ENCODE results near the gene HOXB7. TPM values are rescaled to one million over a fixed set of nuclear protein-coding genes. Genes with fewer than 3 reads are reported as not detected.

The HOXB7 gene
- total RNA-seq, 2 experiments from 2014 or later, result 9.2 to 16.3 TPM

GRCh38 chr17:48605409-48605919 lies 5.4 kb downstream of the HOXB7 start:
- DNase-seq (ENCODE audit: low spot score), result no peak
- Histone ChIP-seq H3K9me2 (ENCODE audit: insufficient read depth, low read length) (no peaks in the 10 kb centered on the region), H3K4me1 (ENCODE audit: insufficient read depth, low read length, poor library complexity, severe bottlenecking) (peaks cover 15% of the 10 kb centered on the region), H2AFZ (ENCODE audit: low read length) (no peak overlapping the region), H3K4me3 (ENCODE audit: low read depth, low read length, poor library complexity, severe bottlenecking) (no peak overlapping the region), H3K36me3 (ENCODE audit: insufficient read depth, low read length) (no peaks in the 10 kb centered on the region), H3K79me2 (ENCODE audit: insufficient read depth, low read depth, low read length) (no peaks in the 10 kb centered on the region), H3K27ac (ENCODE audit: low read depth, low read length, poor library complexity, severe bottlenecking) (no peak overlapping the region), H3K9me3 (ENCODE audit: low read length) (no peaks in the 10 kb centered on the region), H3K4me2 (ENCODE audit: low read length) (no peak overlapping the region), H4K20me1 (ENCODE audit: insufficient read depth, low read length) (no peaks in the 10 kb centered on the region)
- ChIA-PET POLR2A (no interaction called here), CTCF (ENCODE audit: unreplicated experiment) (no interaction called here)
- BruUV-seq (replicated peaks), result no TSS peak
- TF ChIP-seq, protein P1, sequence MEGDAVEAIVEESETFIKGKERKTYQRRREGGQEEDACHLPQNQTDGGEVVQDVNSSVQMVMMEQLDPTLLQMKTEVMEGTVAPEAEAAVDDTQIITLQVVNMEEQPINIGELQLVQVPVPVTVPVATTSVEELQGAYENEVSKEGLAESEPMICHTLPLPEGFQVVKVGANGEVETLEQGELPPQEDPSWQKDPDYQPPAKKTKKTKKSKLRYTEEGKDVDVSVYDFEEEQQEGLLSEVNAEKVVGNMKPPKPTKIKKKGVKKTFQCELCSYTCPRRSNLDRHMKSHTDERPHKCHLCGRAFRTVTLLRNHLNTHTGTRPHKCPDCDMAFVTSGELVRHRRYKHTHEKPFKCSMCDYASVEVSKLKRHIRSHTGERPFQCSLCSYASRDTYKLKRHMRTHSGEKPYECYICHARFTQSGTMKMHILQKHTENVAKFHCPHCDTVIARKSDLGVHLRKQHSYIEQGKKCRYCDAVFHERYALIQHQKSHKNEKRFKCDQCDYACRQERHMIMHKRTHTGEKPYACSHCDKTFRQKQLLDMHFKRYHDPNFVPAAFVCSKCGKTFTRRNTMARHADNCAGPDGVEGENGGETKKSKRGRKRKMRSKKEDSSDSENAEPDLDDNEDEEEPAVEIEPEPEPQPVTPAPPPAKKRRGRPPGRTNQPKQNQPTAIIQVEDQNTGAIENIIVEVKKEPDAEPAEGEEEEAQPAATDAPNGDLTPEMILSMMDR (conservative IDR thresholded peaks at IDR 0.05; ENCODE audit: low read length), result no peak
- intact Hi-C loops (cut with micrococcal nuclease; ENCODE audit: unreplicated experiment), result no loop called here

GRCh38 chr17:48604770-48605329 lies 6.0 kb downstream of the HOXB7 start, which contains the start of gene HOXB6:
Gene HOXB6 (minus strand): TSS chr17:48604986. CDS start chr17:48598150, 6,836 bp downstream.
- TF ChIP-seq EZH2phosphoT487 (IDR thresholded peaks at IDR 0.05; ENCODE audit: borderline replicate concordance, low read depth, low read length), result no peak
- TF ChIP-seq, protein P1 (conservative IDR thresholded peaks at IDR 0.05; ENCODE audit: low read length), result no peak
- no peak within 1 kb of the TSS for H3K4me3 ChIP-seq (ENCODE audit: low read depth, low read length, poor library complexity, severe bottlenecking)
- POLR2A ChIA-PET, result no interaction called here
- no peak within 1 kb of the TSS for H2AFZ ChIP-seq (ENCODE audit: low read length)
- no peaks in the 10 kb centered on the region for H3K9me2 ChIP-seq (ENCODE audit: insufficient read depth, low read length)
- H3K36me3 ChIP-seq (ENCODE audit: insufficient read depth, low read length), result no peaks in the 10 kb centered on the region
- CTCF ChIA-PET (ENCODE audit: unreplicated experiment), result interaction anchor here (0.6 kb wide), 2 partner anchors 31 to 927 kb away, joined by 3 read pairs; no protein-coding TSS in a partner anchor
- intact Hi-C loops (cut with micrococcal nuclease; ENCODE audit: unreplicated experiment), result no loop called here
- H3K27ac ChIP-seq (ENCODE audit: low read depth, low read length, poor library complexity, severe bottlenecking), result no peak within 1 kb of the TSS
- no peak for DNase-seq (ENCODE audit: low spot score)
- peaks cover 12% of the 10 kb centered on the region for H3K4me1 ChIP-seq (ENCODE audit: insufficient read depth, low read length, poor library complexity, severe bottlenecking)
- H3K79me2 ChIP-seq (ENCODE audit: insufficient read depth, low read depth, low read length), result no peaks in the 10 kb centered on the region
- no peaks in the 10 kb centered on the region for H4K20me1 ChIP-seq (ENCODE audit: insufficient read depth, low read length)
- no peak within 1 kb of the TSS for H3K4me2 ChIP-seq (ENCODE audit: low read length)
- H3K9me3 ChIP-seq (ENCODE audit: low read length), result no peaks in the 10 kb centered on the region
- BruUV-seq (replicated peaks), result no TSS peak

DNA sequence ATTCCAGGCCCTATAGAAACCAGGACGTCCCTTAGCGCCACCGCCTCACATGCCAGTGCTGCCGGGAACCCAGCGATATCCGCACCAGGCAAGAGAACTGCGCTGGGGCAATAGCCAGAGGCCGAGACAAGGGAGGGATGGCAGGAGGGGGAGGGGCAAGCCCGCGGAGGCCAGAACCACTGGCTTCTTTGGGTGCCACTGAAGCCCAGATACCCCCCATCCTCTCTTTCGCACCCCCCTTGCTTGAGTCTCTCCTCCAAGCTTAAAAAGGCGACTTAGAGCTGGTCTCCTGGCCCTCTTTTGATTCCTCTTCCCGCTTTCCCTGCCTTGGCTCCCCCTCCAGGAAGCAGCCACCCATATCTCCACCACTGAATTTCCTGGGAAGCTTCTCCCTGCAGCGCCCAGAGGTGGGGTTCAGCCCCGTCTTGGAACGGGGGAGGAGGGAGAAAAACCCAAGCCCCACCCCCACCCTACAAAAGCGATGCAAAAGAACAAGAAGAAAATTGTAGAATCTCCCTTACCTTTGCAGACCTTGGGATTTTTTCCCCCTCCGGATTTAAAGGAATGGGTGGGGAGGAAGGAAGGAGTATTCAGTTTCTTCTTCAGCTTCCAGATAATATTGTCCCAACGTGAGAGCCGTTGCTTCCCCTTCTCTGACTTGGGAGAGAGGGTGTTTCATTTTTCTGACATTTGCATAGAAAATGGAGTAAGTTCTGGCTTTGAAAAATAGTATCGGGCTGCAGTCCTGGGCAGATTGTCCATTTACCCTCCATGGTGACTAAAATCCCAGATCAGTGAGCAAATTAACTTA lies 6.7 kb downstream of the HOXB7 start:
- H2AFZ ChIP-seq (ENCODE audit: low read length), result no peak overlapping the region
- H3K36me3 ChIP-seq (ENCODE audit: insufficient read depth, low read length), result no peaks in the 10 kb centered on the region
- H3K4me1 ChIP-seq (ENCODE audit: insufficient read depth, low read length, poor library complexity, severe bottlenecking), result peaks cover 5% of the 10 kb centered on the region
- no peak overlapping the region for H3K27ac ChIP-seq (ENCODE audit: low read depth, low read length, poor library complexity, severe bottlenecking)
- H4K20me1 ChIP-seq (ENCODE audit: insufficient read depth, low read length), result no peaks in the 10 kb centered on the region
- H3K9me3 ChIP-seq (ENCODE audit: low read length), result no peaks in the 10 kb centered on the region
- ChIA-PET POLR2A (no interaction called here), CTCF (ENCODE audit: unreplicated experiment) (interaction anchor here (0.6 kb wide), 1 partner anchor 926 kb away, joined by 3 read pairs; no protein-coding TSS in a partner anchor)
- H3K9me2 ChIP-seq (ENCODE audit: insufficient read depth, low read length), result no peaks in the 10 kb centered on the region
- H3K79me2 ChIP-seq (ENCODE audit: insufficient read depth, low read depth, low read length), result no peaks in the 10 kb centered on the region
- H3K4me2 ChIP-seq (ENCODE audit: low read length), result no peak overlapping the region
- DNase-seq (ENCODE audit: low spot score), result no peak
- intact Hi-C loops (cut with micrococcal nuclease; ENCODE audit: unreplicated experiment), result no loop called here
- TF ChIP-seq, protein P1 (conservative IDR thresholded peaks at IDR 0.05; ENCODE audit: low read length), result no peak
- TF ChIP-seq EZH2phosphoT487 (IDR thresholded peaks at IDR 0.05; ENCODE audit: borderline replicate concordance, low read depth, low read length), result no peak
- no peak overlapping the region for H3K4me3 ChIP-seq (ENCODE audit: low read depth, low read length, poor library complexity, severe bottlenecking)
- no TSS peak for BruUV-seq (replicated peaks)

All from OCI-LY7 (cell line).